HEK293 (cell line): ENCODE measurements around the gene SPA17.

Experiments used
- CTCF ChIA-PET: fragments of 350-600 bp; formaldehyde crosslinking; extraction: SDS; loops from one replicate; lab custom pipeline; 2021; ENCODE audit warnings: antibody characterized with exemption; lab: Yijun Ruan, JAX
- POLR2A ChIA-PET: fragments of 300-600 bp; formaldehyde crosslinking; extraction: SDS; loops from one replicate; lab custom pipeline; 2020; ENCODE audit warnings: antibody characterized with exemption, inconsistent platforms; lab: Yijun Ruan, JAX
- H3K27ac ChIP-seq: fragments of 200-500 bp; sonication (Bioruptor generic); 2 replicates; pipeline ENCODE4 v1.5.1; 2014; ENCODE audit warnings: low read depth, low read length, control low read depth, inconsistent platforms; ENCODE audit errors: extremely low read depth
- H3K36me3 ChIP-seq, 2 experiments: fragments of 200-500 bp in 1 of 2; sonication (Bioruptor generic) in 1 of 2; 1 replicate in 1 of 2; 2 replicates in 1 of 2; pipeline ENCODE4 v1.5.1; 2014 to 2017; ENCODE audit warnings: inconsistent platforms in 2 of 2, low read length in 2 of 2; ENCODE audit not compliant: control insufficient read depth in 2 of 2, insufficient read depth in 1 of 2
- H3K4me1 ChIP-seq: fragments of 200-500 bp; sonication (Bioruptor generic); 2 replicates; pipeline ENCODE4 v1.5.1; 2014; ENCODE audit warnings: mild to moderate bottlenecking, low read length, inconsistent platforms; ENCODE audit not compliant: control insufficient read depth, insufficient read depth
- H3K4me3 ChIP-seq: 2 replicates; pipeline ENCODE4 v1.5.1; 2011; ENCODE audit warnings: low read depth, mild to moderate bottlenecking, control low read depth, low read length, moderate library complexity
- H3K9me3 ChIP-seq: fragments of 200-500 bp; sonication (Bioruptor generic); 2 replicates; pipeline ENCODE4 v1.5.1; 2014; ENCODE audit warnings: low read depth, low read length, inconsistent platforms; ENCODE audit not compliant: control insufficient read depth, insufficient read depth
- EGR2 ChIP-seq: fragments of 450-650 bp; formaldehyde crosslinking; IDR thresholded peaks from 2 replicates; pipeline ENCODE4 v1.5.1; 2016; ENCODE audit warnings: low read depth, missing biosample characterization, missing genetic modification characterization
- GLIS1 ChIP-seq: fragments of 450-650 bp; formaldehyde crosslinking; IDR thresholded peaks from 2 replicates; pipeline ENCODE4 v1.5.1; 2016; ENCODE audit warnings: missing biosample characterization, missing genetic modification characterization
- KLF8 ChIP-seq: fragments of 450-650 bp; formaldehyde crosslinking; IDR thresholded peaks from 2 replicates; pipeline ENCODE4 v1.5.1; 2016; ENCODE audit warnings: missing biosample characterization, missing genetic modification characterization
- KLF9 ChIP-seq: fragments of 450-650 bp; formaldehyde crosslinking; IDR thresholded peaks from 2 replicates; pipeline ENCODE4 v1.5.1; 2016; ENCODE audit warnings: missing biosample characterization, missing genetic modification characterization, low read depth
- MZF1 ChIP-seq: fragments of 450-650 bp; formaldehyde crosslinking; IDR thresholded peaks from 2 replicates; pipeline ENCODE4 v1.5.1; 2017; ENCODE audit warnings: missing biosample characterization, missing genetic modification characterization, borderline replicate concordance
- OVOL3 ChIP-seq: fragments of 450-650 bp; formaldehyde crosslinking; IDR thresholded peaks from 2 replicates; pipeline ENCODE4 v1.5.1; 2016; ENCODE audit warnings: missing biosample characterization, missing genetic modification characterization
- SCRT2 ChIP-seq: fragments of 450-650 bp; formaldehyde crosslinking; IDR thresholded peaks from 2 replicates; pipeline ENCODE4 v1.5.1; 2016; ENCODE audit warnings: missing biosample characterization, missing genetic modification characterization
- SETDB1 ChIP-seq: IDR thresholded peaks from one replicate; pipeline ENCODE4 v1.6.1; 2017; ENCODE audit warnings: mild to moderate bottlenecking, low read length, moderate library complexity, mixed read lengths; ENCODE audit not compliant: insufficient read length
- SP2 ChIP-seq: fragments of 450-650 bp; formaldehyde crosslinking; IDR thresholded peaks from 2 replicates; pipeline ENCODE4 v1.5.1; 2016; ENCODE audit warnings: missing biosample characterization, missing genetic modification characterization
- SP3 ChIP-seq: fragments of 450-650 bp; formaldehyde crosslinking; IDR thresholded peaks from 2 replicates; pipeline ENCODE4 v1.5.1; 2016; ENCODE audit warnings: missing biosample characterization, missing genetic modification characterization
- SP7 ChIP-seq: fragments of 450-650 bp; formaldehyde crosslinking; IDR thresholded peaks from 2 replicates; pipeline ENCODE4 v1.5.1; 2016; ENCODE audit warnings: missing biosample characterization, missing genetic modification characterization
- ZBTB20 ChIP-seq: fragments of 450-650 bp; formaldehyde crosslinking; IDR thresholded peaks from 2 replicates; pipeline ENCODE4 v1.5.1; 2016; ENCODE audit warnings: missing biosample characterization, missing genetic modification characterization
- ZBTB48 ChIP-seq: fragments of 450-650 bp; formaldehyde crosslinking; IDR thresholded peaks from 2 replicates; pipeline ENCODE4 v1.5.1; 2016; ENCODE audit warnings: missing biosample characterization, missing genetic modification characterization
- ZBTB8A ChIP-seq: fragments of 450-650 bp; formaldehyde crosslinking; IDR thresholded peaks from 2 replicates; pipeline ENCODE4 v1.5.1; 2016; ENCODE audit warnings: missing biosample characterization, missing genetic modification characterization
- ZFHX2 ChIP-seq: fragments of 450-650 bp; formaldehyde crosslinking; conservative IDR thresholded peaks from 2 replicates; pipeline ENCODE4 v1.5.1; 2016; ENCODE audit warnings: missing biosample characterization, missing genetic modification characterization
- ZNF138 ChIP-seq: fragments of 450-650 bp; formaldehyde crosslinking; IDR thresholded peaks from 2 replicates; pipeline ENCODE4 v1.5.1; 2016; ENCODE audit warnings: missing biosample characterization, missing genetic modification characterization, borderline replicate concordance
- ZNF266 ChIP-seq: fragments of 450-650 bp; formaldehyde crosslinking; IDR thresholded peaks from 2 replicates; pipeline ENCODE4 v1.5.1; 2016; ENCODE audit warnings: missing biosample characterization, missing genetic modification characterization, low read depth
- ZNF366 ChIP-seq: fragments of 450-650 bp; formaldehyde crosslinking; conservative IDR thresholded peaks from 2 replicates; pipeline ENCODE4 v1.5.1; 2016; ENCODE audit warnings: missing biosample characterization, missing genetic modification characterization
- ZNF600 ChIP-seq: fragments of 450-650 bp; formaldehyde crosslinking; IDR thresholded peaks from 2 replicates; pipeline ENCODE4 v1.5.1; 2016; ENCODE audit warnings: missing biosample characterization, missing genetic modification characterization
- ZNF785 ChIP-seq: fragments of 450-650 bp; formaldehyde crosslinking; IDR thresholded peaks from 2 replicates; pipeline ENCODE4 v1.5.1; 2016; ENCODE audit warnings: missing biosample characterization, missing genetic modification characterization
- ZSCAN23 ChIP-seq: fragments of 450-650 bp; formaldehyde crosslinking; IDR thresholded peaks from 2 replicates; pipeline ENCODE4 v1.5.1; 2016; ENCODE audit warnings: missing biosample characterization, missing genetic modification characterization
- TF ChIP-seq, protein P1 (sequence below): fragments of 450-650 bp; formaldehyde crosslinking; IDR thresholded peaks from 2 replicates; pipeline ENCODE4 v1.5.1; 2017; ENCODE audit warnings: missing biosample characterization, missing genetic modification characterization
- TF ChIP-seq, protein P2 (sequence below): fragments of 450-650 bp; formaldehyde crosslinking; optimal IDR thresholded peaks from 2 replicates; pipeline ENCODE3; 2016; ENCODE audit warnings: missing biosample characterization, mild to moderate bottlenecking, missing genetic modification characterization
- TF ChIP-seq, protein P3 (sequence below): fragments of 450-650 bp; formaldehyde crosslinking; IDR thresholded peaks from 2 replicates; pipeline ENCODE4 v1.5.1; 2016; ENCODE audit warnings: missing biosample characterization, missing genetic modification characterization
- TF ChIP-seq, protein P4 (sequence below): fragments of 450-650 bp; formaldehyde crosslinking; IDR thresholded peaks from 2 replicates; pipeline ENCODE4 v1.5.1; 2016; ENCODE audit warnings: missing biosample characterization, missing genetic modification characterization
- TF ChIP-seq, protein P5 (sequence below): fragments of 450-650 bp; formaldehyde crosslinking; IDR thresholded peaks from 2 replicates; pipeline ENCODE4 v1.5.1; 2016; ENCODE audit warnings: missing biosample characterization, missing genetic modification characterization

The SPA17 gene

DNA sequence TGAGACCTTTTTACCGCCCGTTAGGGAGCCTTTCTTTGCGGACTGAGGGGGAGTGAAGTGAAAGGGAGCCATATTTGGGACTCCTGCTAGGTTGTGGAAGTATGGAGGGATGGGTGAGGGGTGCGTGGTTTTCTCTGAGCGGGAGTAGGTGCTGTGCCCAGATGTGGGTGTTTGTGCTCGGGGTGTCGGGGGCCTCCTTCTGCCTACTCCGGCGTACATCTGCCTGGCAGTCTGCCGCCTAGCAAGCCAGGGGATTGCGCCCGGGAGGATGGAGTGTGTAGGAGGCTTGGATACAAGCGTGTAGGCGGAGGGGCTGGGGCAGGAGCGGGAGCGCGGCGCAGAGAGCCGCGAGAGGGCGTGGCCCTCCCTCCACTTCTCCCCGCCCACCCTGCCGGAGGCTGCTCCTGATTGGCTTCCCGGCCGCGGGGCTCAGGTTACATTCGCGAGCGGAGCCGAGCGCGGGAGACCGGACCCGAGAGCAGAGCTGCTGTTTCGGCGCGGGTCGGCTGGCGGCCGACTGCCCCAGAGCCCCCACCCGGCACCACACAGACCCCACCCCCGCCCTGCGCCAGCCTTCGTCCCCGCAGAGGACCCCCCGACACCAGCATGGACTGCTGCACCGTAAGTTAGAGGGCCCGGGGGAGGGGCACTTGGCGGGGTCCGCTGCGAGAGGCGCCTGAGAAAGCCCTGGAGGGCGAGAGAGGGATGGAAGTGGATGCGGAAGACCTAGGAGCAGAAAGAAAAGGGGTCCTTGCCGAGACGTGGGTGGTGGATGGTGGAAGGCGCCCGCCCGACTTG is 66.0 kb downstream of the SPA17 start, which contains the start of gene NRGN:
Gene NRGN, plus strand, starts transcription at position 464 of the 798 bp plus-strand sequence. Its CDS starts 143 bp downstream, at position 607.
- ChIA-PET POLR2A (interaction anchor here (0.7 to 1.4 kb wide), 7 partner anchors 13 to 117 kb away, joined by 3 to 9 read pairs (median 4); partner anchors contain the start of genes SIAE, SPA17, TBRG1 and VSIG2), CTCF (interaction anchor here (0.5 to 1.4 kb wide), 8 partner anchors 8 to 1059 kb away, joined by 3 read pairs; no protein-coding TSS in a partner anchor)
- H3K4me3 ChIP-seq, result peak within 1 kb of the TSS; percentile 59
- no peaks in the 10 kb centered on the region for H3K36me3 ChIP-seq
- H3K27ac ChIP-seq, result no peak within 1 kb of the TSS
- H3K4me1 ChIP-seq, result no peaks in the 10 kb centered on the region; the same call in 1 of the 2 replicates
- TF ChIP-seq SP7 (tag by site-specific recombination), result peak; percentile 34; the same call in 1 of the 2 replicates
- TF ChIP-seq ZFHX2 (tag by site-specific recombination), result peak; percentile 97
- no peak for TF ChIP-seq SETDB1
- TF ChIP-seq, protein P1, sequence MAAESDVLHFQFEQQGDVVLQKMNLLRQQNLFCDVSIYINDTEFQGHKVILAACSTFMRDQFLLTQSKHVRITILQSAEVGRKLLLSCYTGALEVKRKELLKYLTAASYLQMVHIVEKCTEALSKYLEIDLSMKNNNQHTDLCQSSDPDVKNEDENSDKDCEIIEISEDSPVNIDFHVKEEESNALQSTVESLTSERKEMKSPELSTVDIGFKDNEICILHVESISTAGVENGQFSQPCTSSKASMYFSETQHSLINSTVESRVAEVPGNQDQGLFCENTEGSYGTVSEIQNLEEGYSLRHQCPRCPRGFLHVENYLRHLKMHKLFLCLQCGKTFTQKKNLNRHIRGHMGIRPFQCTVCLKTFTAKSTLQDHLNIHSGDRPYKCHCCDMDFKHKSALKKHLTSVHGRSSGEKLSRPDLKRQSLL (tag by site-specific recombination), result 0 out of 2 replicates have a peak, but pooled peaks have one; percentile 22
- 0 out of 2 replicates have a peak, but pooled peaks have one; percentile 29 for TF ChIP-seq KLF8 (tag by site-specific recombination)
- peak; percentile 71 for TF ChIP-seq SP2 (tag by site-specific recombination)
- TF ChIP-seq SP3 (tag by site-specific recombination), result peak; percentile 47; the same call in 1 of the 2 replicates
- peak; percentile 35; the same call in 1 of the 2 replicates for TF ChIP-seq GLIS1 (tag by site-specific recombination)
- TF ChIP-seq ZBTB48, result peak; percentile 45; the same call in 1 of the 2 replicates
- TF ChIP-seq EGR2 (tag by site-specific recombination), result peak; percentile 95
- TF ChIP-seq OVOL3 (tag by site-specific recombination), result no peak
- no peak; the same call in 1 of the 2 replicates for TF ChIP-seq MZF1 (tag by site-specific recombination)
- TF ChIP-seq SCRT2 (tag by site-specific recombination), result peak; percentile 16; the same call in 1 of the 2 replicates
- TF ChIP-seq ZNF600 (tag by site-specific recombination), result peak; percentile 94
- no peak for TF ChIP-seq ZSCAN23 (tag by site-specific recombination)
- no peak for TF ChIP-seq ZNF785 (tag by site-specific recombination)
- peak; percentile 63 for TF ChIP-seq ZBTB8A
- TF ChIP-seq ZNF366 (tag by site-specific recombination), result peak; percentile 42; the same call in 1 of the 2 replicates
- TF ChIP-seq, protein P2, sequence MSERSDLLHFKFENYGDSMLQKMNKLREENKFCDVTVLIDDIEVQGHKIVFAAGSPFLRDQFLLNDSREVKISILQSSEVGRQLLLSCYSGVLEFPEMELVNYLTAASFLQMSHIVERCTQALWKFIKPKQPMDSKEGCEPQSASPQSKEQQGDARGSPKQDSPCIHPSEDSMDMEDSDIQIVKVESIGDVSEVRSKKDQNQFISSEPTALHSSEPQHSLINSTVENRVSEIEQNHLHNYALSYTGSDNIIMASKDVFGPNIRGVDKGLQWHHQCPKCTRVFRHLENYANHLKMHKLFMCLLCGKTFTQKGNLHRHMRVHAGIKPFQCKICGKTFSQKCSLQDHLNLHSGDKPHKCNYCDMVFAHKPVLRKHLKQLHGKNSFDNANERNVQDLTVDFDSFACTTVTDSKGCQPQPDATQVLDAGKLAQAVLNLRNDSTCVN (tag by site-specific recombination), result peak; percentile 64
- peak; percentile 71; the same call in 1 of the 2 replicates for TF ChIP-seq KLF9 (tag by site-specific recombination)
- TF ChIP-seq ZBTB20, result peak; percentile 74
- TF ChIP-seq, all 188 proteins: peak for 16
- H3K9me3 ChIP-seq, result no peaks in the 10 kb centered on the region

DNA sequence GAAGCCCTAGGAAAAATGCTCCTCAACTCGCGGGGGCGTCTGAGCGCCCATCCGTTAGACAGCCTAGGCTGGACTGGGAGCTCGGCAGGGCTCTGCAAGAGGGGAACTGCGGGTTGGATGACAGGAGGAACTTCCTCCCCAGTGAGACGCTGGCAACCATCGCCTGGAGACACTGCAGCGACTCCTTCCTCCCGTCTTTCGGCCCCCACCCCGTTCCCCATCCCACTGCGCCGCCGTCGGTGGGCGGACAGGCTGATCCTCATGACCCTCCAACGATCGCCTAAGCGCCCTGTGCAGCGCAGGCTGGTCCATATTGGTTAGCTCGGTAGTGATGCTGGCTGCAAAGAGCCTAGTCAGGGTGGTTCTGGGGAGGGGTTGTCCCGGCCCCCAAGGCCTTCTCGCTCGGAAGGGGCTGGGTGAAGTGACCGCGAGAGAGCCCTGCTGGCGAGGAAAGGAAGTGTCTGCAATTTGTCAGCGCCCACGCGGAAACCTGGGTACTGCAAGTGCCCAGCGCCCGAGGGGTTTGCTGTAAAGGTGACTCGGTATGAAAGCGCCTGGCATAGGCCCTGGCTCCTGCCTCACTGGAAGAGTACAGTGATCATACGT is 66.7 kb downstream of the SPA17 start:
- H3K4me1 ChIP-seq, result no peaks in the 10 kb centered on the region; the same call in 1 of the 2 replicates
- H3K9me3 ChIP-seq, result no peaks in the 10 kb centered on the region
- H3K27ac ChIP-seq, result no peak overlapping the region
- POLR2A ChIA-PET, result interaction anchor here (0.8 to 1.4 kb wide), 8 partner anchors 12 to 118 kb away, joined by 3 to 9 read pairs (median 4); partner anchors contain the start of genes MSANTD2, SIAE, SPA17 and TBRG1
- CTCF ChIA-PET, result interaction anchor here (0.5 to 1.4 kb wide), 10 partner anchors 8 to 1059 kb away, joined by 3 to 4 read pairs (median 3); no protein-coding TSS in a partner anchor
- no peaks in the 10 kb centered on the region for H3K36me3 ChIP-seq
- H3K4me3 ChIP-seq, result peak overlapping the region; percentile 59
- TF ChIP-seq, protein P3, sequence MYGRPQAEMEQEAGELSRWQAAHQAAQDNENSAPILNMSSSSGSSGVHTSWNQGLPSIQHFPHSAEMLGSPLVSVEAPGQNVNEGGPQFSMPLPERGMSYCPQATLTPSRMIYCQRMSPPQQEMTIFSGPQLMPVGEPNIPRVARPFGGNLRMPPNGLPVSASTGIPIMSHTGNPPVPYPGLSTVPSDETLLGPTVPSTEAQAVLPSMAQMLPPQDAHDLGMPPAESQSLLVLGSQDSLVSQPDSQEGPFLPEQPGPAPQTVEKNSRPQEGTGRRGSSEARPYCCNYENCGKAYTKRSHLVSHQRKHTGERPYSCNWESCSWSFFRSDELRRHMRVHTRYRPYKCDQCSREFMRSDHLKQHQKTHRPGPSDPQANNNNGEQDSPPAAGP (tag by site-specific recombination), result peak; percentile 14; the same call in 1 of the 2 replicates
- TF ChIP-seq, protein P4, sequence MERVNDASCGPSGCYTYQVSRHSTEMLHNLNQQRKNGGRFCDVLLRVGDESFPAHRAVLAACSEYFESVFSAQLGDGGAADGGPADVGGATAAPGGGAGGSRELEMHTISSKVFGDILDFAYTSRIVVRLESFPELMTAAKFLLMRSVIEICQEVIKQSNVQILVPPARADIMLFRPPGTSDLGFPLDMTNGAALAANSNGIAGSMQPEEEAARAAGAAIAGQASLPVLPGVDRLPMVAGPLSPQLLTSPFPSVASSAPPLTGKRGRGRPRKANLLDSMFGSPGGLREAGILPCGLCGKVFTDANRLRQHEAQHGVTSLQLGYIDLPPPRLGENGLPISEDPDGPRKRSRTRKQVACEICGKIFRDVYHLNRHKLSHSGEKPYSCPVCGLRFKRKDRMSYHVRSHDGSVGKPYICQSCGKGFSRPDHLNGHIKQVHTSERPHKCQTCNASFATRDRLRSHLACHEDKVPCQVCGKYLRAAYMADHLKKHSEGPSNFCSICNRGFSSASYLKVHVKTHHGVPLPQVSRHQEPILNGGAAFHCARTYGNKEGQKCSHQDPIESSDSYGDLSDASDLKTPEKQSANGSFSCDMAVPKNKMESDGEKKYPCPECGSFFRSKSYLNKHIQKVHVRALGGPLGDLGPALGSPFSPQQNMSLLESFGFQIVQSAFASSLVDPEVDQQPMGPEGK (tag by site-specific recombination), result peak; percentile 28
- no peak for TF ChIP-seq ZNF266
- TF ChIP-seq, protein P5, sequence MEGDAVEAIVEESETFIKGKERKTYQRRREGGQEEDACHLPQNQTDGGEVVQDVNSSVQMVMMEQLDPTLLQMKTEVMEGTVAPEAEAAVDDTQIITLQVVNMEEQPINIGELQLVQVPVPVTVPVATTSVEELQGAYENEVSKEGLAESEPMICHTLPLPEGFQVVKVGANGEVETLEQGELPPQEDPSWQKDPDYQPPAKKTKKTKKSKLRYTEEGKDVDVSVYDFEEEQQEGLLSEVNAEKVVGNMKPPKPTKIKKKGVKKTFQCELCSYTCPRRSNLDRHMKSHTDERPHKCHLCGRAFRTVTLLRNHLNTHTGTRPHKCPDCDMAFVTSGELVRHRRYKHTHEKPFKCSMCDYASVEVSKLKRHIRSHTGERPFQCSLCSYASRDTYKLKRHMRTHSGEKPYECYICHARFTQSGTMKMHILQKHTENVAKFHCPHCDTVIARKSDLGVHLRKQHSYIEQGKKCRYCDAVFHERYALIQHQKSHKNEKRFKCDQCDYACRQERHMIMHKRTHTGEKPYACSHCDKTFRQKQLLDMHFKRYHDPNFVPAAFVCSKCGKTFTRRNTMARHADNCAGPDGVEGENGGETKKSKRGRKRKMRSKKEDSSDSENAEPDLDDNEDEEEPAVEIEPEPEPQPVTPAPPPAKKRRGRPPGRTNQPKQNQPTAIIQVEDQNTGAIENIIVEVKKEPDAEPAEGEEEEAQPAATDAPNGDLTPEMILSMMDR, result peak; percentile 74
- TF ChIP-seq ZNF138 (tag by site-specific recombination), result no peak
- TF ChIP-seq ZBTB8A, result peak; percentile 46; the same call in 1 of the 2 replicates
